HCT116 (cell line): ENCODE data around the gene PPP1R15A.

Experiments
- CEBPB ChIP-seq: IDR thresholded peaks from 2 replicates; pipeline ENCODE4 v1.6.1; 2012; ENCODE audit warnings: low read depth
- CTCF ChIP-seq, 3 experiments: fragments of 200-600 bp in 1 of 3; sonication (generic) in 1 of 3; IDR thresholded peaks in 2 of 3; conservative IDR thresholded peaks in 1 of 3; 2 replicates each; pipeline ENCODE4 v1.5.1; 2012 to 2017; ENCODE audit warnings: low read depth in 2 of 3, low read length in 2 of 3, antibody characterized with exemption in 1 of 3, borderline replicate concordance in 1 of 3, control low read depth in 1 of 3, mild to moderate bottlenecking in 1 of 3, mixed read lengths in 1 of 3, mixed run types in 1 of 3, moderate library complexity in 1 of 3; ENCODE audit not compliant: insufficient read depth in 1 of 3
- EZH2 ChIP-seq: fragments of 200-600 bp; sonication (generic); IDR thresholded peaks from 2 replicates; pipeline ENCODE4 v1.6.1; 2017; ENCODE audit warnings: antibody characterized with exemption, mixed run types
- EZH2phosphoT487 ChIP-seq: fragments of 200-600 bp; IDR thresholded peaks from 2 replicates; pipeline ENCODE4 v1.6.1; 2018; ENCODE audit warnings: antibody characterized with exemption, borderline replicate concordance
- MAX ChIP-seq: IDR thresholded peaks from 2 replicates; pipeline ENCODE4 v1.6.1; 2012
- POLR2AphosphoS5 ChIP-seq: IDR thresholded peaks from 2 replicates; pipeline ENCODE4 v1.6.1; 2011; ENCODE audit warnings: mild to moderate bottlenecking, low read depth, low read length, moderate library complexity
- RAD21 ChIP-seq: IDR thresholded peaks from 2 replicates; pipeline ENCODE4 v1.6.1; 2012; ENCODE audit warnings: low read depth, mild to moderate bottlenecking
- REST ChIP-seq: IDR thresholded peaks from 2 replicates; pipeline ENCODE4 v1.6.1; 2012; ENCODE audit warnings: low read depth
- SIN3A ChIP-seq: IDR thresholded peaks from 2 replicates; pipeline ENCODE4 v1.6.1; 2012; ENCODE audit warnings: low read depth
- YY1 ChIP-seq: IDR thresholded peaks from 2 replicates; pipeline ENCODE4 v1.6.1; 2011; ENCODE audit warnings: low read length, low read depth, moderate library complexity, mild to moderate bottlenecking; ENCODE audit not compliant: insufficient replicate concordance; ENCODE audit errors: extremely low read depth

- TF ChIP-seq EZH2phosphoT487 (no peak), POLR2AphosphoS5 (no peak), MAX (no peak), CEBPB (no peak), RAD21 (no peak), SIN3A (no peak), CTCF (IDR thresholded peaks at IDR 0.05 in 2 of 3, conservative IDR thresholded peaks at IDR 0.05 in 1 of 3; ENCODE audit: borderline replicate concordance in 1 of 3, insufficient read depth in 1 of 3, low read depth in 2 of 3, low read length in 2 of 3) (no peak), EZH2 (no peak), REST (no peak), YY1 (no peak)
Measured at GRCh38 chr19:48918801-48919247, 46.6 kb downstream of the PPP1R15A start.
